Astrocyte of the spinal cord (primary cell): Measurements from ENCODE around the gene MYOM1.

Source experiments
- DNase-seq: peaks from one replicate; pipeline ENCODE4 v3.0.0; 2011; ENCODE audit warnings: low read depth, low spot score
- H3K4me3 ChIP-seq: 2 replicates; pipeline ENCODE4 v1.5.1; 2011; ENCODE audit warnings: low read depth, mild to moderate bottlenecking, low read length, moderate library complexity
- in situ Hi-C: cut with HindIII; loops from 2 replicates; pipeline ENCODE4 v1.10.0; 2017; ENCODE audit warnings: low sequenced_read_pairs
- TF ChIP-seq, protein P1 (sequence below): IDR thresholded peaks from 2 replicates; pipeline ENCODE4 v1.5.1; 2012; ENCODE audit warnings: low read depth, mild to moderate bottlenecking, low read length, inconsistent platforms

The MYOM1 gene

GRCh38 chr18:3104190-3105054 is 115.3 kb downstream of the MYOM1 start:
- no peak overlapping the region for H3K4me3 ChIP-seq
- DNase-seq: peak; percentile 29
- TF ChIP-seq, protein P1, sequence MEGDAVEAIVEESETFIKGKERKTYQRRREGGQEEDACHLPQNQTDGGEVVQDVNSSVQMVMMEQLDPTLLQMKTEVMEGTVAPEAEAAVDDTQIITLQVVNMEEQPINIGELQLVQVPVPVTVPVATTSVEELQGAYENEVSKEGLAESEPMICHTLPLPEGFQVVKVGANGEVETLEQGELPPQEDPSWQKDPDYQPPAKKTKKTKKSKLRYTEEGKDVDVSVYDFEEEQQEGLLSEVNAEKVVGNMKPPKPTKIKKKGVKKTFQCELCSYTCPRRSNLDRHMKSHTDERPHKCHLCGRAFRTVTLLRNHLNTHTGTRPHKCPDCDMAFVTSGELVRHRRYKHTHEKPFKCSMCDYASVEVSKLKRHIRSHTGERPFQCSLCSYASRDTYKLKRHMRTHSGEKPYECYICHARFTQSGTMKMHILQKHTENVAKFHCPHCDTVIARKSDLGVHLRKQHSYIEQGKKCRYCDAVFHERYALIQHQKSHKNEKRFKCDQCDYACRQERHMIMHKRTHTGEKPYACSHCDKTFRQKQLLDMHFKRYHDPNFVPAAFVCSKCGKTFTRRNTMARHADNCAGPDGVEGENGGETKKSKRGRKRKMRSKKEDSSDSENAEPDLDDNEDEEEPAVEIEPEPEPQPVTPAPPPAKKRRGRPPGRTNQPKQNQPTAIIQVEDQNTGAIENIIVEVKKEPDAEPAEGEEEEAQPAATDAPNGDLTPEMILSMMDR: no peak
- in situ Hi-C loops: no loop called here

GRCh38 chr18:3103576-3103975 is 116.2 kb downstream of the MYOM1 start:
- in situ Hi-C loops: no loop called here
- TF ChIP-seq, protein P1: no peak

GRCh38 chr18:3102983-3103382 is 116.8 kb downstream of the MYOM1 start:
- in situ Hi-C loops: no loop called here
- TF ChIP-seq, protein P1: no peak

More at GRCh38 chr18:3103576-3103975, 116.2 kb downstream of the MYOM1 start:
- no peak overlapping the region for H3K4me3 ChIP-seq
- no peak for DNase-seq

GRCh38 chr18:3100498-3101132 is 119.2 kb downstream of the MYOM1 start:
- no peak for DNase-seq
- in situ Hi-C loops: no loop called here
- H3K4me3 ChIP-seq: no peak overlapping the region
- TF ChIP-seq, protein P1: no peak

More at GRCh38 chr18:3102983-3103382, 116.8 kb downstream of the MYOM1 start:
- no peak for DNase-seq
- no peak overlapping the region for H3K4me3 ChIP-seq

DNA sequence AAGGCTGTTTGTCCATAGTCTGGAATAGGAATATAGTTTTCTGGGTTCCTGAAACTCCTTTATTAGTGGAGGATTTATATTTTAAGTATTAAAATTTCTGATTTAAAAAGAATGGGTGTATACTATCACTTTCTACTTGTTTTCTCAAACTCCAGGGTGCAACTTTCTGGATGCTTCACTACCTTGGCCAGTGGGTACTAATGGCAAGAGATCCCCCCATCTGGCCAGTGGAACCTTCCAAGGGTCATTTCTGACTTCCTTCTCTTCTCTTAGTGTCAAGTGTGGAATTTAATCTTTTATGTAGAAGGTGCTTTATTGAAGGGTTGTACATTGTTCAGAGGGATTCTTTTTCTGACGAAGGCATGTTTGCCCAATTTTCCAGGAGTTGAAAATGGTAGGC is 120.4 kb downstream of the MYOM1 start:
- in situ Hi-C loops: no loop called here
- TF ChIP-seq, protein P1: no peak
- H3K4me3 ChIP-seq: no peak overlapping the region
- DNase-seq: no peak

DNA sequence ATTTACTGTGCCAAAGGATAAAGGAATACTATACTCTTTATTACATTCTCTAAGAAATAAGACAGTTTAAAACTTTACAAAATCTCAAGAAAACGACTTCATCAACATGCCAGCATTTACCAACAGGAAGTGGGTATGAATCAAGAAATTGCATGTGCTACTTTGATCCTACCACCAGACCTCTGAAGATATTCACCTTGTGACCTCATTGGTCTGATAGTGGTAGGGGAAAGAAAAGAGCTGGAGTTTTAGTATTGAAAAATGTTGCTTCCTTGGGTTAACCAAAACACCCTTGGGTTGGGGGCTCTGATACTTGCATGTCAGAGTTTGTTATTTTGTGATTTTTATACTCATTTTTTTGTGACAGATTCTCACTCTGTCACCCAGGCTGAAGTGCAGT is 122.7 kb downstream of the MYOM1 start:
- in situ Hi-C loops: no loop called here
- no peak overlapping the region for H3K4me3 ChIP-seq
- TF ChIP-seq, protein P1: no peak
- no peak for DNase-seq
